ENCODE results near the gene RNPS1. TPM values are rescaled to one million over a fixed set of nuclear protein-coding genes. Genes with fewer than 3 reads are reported as not detected.

The RNPS1 gene
- polyA plus RNA-seq, 1 donor from 2014 or later, result 180 TPM

GRCh38 chr16:2297506-2297860 is 29.6 kb upstream of the RNPS1 start:
- no peak overlapping the region for H3K4me3 ChIP-seq (ENCODE audit: low read length)
- H3K9me3 ChIP-seq (ENCODE audit: low read length), result no peaks in the 10 kb centered on the region
- no peak overlapping the region for H3K9ac ChIP-seq (ENCODE audit: low read length)
- no peak overlapping the region for H3K27ac ChIP-seq (ENCODE audit: low read length)
- no peaks in the 10 kb centered on the region for H4K20me1 ChIP-seq (ENCODE audit: insufficient read depth)
- H3K36me3 ChIP-seq (ENCODE audit: insufficient read depth, low read length), result no peaks in the 10 kb centered on the region
- no peaks in the 10 kb centered on the region for H3K79me2 ChIP-seq (replicated peaks; ENCODE audit: insufficient read depth, low read length)
- TF ChIP-seq SMC3 (conservative IDR thresholded peaks at IDR 0.05; ENCODE audit: poor library complexity), result no peak
- TF ChIP-seq MXI1 (conservative IDR thresholded peaks at IDR 0.05; ENCODE audit: poor library complexity, severe bottlenecking), result no peak
- TF ChIP-seq POLR2AphosphoS5 (IDR thresholded peaks at IDR 0.05), result no peak
- TF ChIP-seq EZH2 (IDR thresholded peaks at IDR 0.05; ENCODE audit: borderline replicate concordance, insufficient read depth, low read length, poor library complexity, severe bottlenecking), result no peak
- no peak for TF ChIP-seq TAF1 (IDR thresholded peaks at IDR 0.05; ENCODE audit: low read depth)
- TF ChIP-seq RAD21 (conservative IDR thresholded peaks at IDR 0.05), result no peak
- TF ChIP-seq, protein P1, sequence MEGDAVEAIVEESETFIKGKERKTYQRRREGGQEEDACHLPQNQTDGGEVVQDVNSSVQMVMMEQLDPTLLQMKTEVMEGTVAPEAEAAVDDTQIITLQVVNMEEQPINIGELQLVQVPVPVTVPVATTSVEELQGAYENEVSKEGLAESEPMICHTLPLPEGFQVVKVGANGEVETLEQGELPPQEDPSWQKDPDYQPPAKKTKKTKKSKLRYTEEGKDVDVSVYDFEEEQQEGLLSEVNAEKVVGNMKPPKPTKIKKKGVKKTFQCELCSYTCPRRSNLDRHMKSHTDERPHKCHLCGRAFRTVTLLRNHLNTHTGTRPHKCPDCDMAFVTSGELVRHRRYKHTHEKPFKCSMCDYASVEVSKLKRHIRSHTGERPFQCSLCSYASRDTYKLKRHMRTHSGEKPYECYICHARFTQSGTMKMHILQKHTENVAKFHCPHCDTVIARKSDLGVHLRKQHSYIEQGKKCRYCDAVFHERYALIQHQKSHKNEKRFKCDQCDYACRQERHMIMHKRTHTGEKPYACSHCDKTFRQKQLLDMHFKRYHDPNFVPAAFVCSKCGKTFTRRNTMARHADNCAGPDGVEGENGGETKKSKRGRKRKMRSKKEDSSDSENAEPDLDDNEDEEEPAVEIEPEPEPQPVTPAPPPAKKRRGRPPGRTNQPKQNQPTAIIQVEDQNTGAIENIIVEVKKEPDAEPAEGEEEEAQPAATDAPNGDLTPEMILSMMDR (IDR thresholded peaks at IDR 0.05; ENCODE audit: poor library complexity, severe bottlenecking), result no peak
- TF ChIP-seq REST (IDR thresholded peaks at IDR 0.05; ENCODE audit: borderline replicate concordance), result no peak
- TF ChIP-seq EP300 (conservative IDR thresholded peaks at IDR 0.05; ENCODE audit: poor library complexity, severe bottlenecking), result no peak
- no peaks in the 10 kb centered on the region for H3K27me3 ChIP-seq (ENCODE audit: insufficient read depth, low read depth, low read length)
- H3F3A ChIP-seq (ENCODE audit: insufficient read depth, low read length, poor library complexity, severe bottlenecking), result no peaks in the 10 kb centered on the region
- H3K4me2 ChIP-seq (ENCODE audit: low read length), result no peak overlapping the region
- no peaks in the 10 kb centered on the region for H3K9me2 ChIP-seq (ENCODE audit: insufficient read depth, low read length)
- no peak overlapping the region for H2AFZ ChIP-seq (ENCODE audit: low read depth, low read length)

DNA sequence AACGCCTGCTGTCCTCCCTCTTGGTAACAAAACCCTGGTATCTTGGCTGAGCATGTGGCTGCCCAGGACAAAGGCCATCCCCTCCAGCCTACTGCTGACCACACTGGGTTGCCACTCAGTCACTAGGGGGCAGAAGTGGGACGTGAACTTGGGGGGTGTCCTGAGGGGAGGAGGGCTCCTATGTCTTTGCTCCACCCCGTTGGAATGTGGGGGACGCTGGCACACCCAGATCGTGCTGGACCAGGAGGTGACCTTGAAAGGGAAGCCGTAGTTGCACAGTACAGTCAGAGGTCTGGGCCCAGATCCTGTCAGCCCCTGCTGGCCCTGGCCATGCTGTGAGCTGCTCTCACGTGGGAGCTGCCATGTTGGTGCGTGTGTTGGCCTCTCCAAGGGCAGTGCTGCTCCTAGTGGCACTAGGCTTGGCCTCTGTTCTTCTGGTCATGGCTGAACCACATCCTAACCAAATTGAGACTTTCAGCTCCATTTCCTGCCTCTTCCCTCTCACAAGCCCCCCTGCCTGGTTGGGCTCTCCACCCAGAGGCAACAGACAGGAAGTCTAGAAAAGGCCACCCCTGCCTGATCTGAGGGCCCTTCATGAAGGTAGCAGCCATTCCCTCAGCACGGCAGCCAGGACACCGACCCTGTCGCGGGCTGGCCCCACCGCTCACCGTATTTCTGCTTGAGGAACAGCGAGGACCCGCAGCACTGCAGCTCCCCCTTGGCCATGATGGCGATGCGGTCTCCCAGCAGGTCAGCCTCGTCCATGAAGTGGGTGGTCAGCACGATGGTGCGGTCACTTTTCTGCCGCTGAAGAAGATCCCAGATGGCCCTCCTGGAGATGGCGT is 29.0 kb upstream of the RNPS1 start:
- H3K4me3 ChIP-seq (ENCODE audit: low read length), result no peak overlapping the region
- H3K79me2 ChIP-seq (replicated peaks; ENCODE audit: insufficient read depth, low read length), result no peaks in the 10 kb centered on the region
- H3K4me2 ChIP-seq (ENCODE audit: low read length), result no peak overlapping the region
- H3F3A ChIP-seq (ENCODE audit: insufficient read depth, low read length, poor library complexity, severe bottlenecking), result no peaks in the 10 kb centered on the region
- H2AFZ ChIP-seq (ENCODE audit: low read depth, low read length), result no peak overlapping the region
- H3K27me3 ChIP-seq (ENCODE audit: insufficient read depth, low read depth, low read length), result no peaks in the 10 kb centered on the region
- no peaks in the 10 kb centered on the region for H3K9me2 ChIP-seq (ENCODE audit: insufficient read depth, low read length)
- no peaks in the 10 kb centered on the region for H4K20me1 ChIP-seq (ENCODE audit: insufficient read depth)
- H3K9ac ChIP-seq (ENCODE audit: low read length), result no peak overlapping the region
- no peaks in the 10 kb centered on the region for H3K9me3 ChIP-seq (ENCODE audit: low read length)
- TF ChIP-seq MXI1 (conservative IDR thresholded peaks at IDR 0.05; ENCODE audit: poor library complexity, severe bottlenecking) (no peak), TAF1 (IDR thresholded peaks at IDR 0.05; ENCODE audit: low read depth) (no peak)
- TF ChIP-seq, protein P1 (IDR thresholded peaks at IDR 0.05; ENCODE audit: poor library complexity, severe bottlenecking), result no peak
- H3K36me3 ChIP-seq (ENCODE audit: insufficient read depth, low read length), result no peaks in the 10 kb centered on the region
- H3K27ac ChIP-seq (ENCODE audit: low read length), result no peak overlapping the region
